GM12878 (cell line): ENCODE measurements around the gene PAFAH2. TPM values are rescaled to one million over a fixed set of nuclear protein-coding genes. Genes with fewer than 3 reads are reported as not detected.

Source experiments
- ATAC-seq: fragments of 200-7000 bp; cut with Tn5 transposase; 3 replicates; pipeline ENCODE4 v1.9.1; 2020; ENCODE audit warnings: mild to moderate bottlenecking, moderate library complexity
- BruUV-seq: library from RNA; stranded (reverse); fragments of 400-500 nt; replicated peaks from 2 replicates; lab custom pipeline; 2021; lab: Mats Ljungman, UMichigan
- CTCF ChIA-PET: fragments of 300-600 bp; sonication (Branson Sonifier 250); formaldehyde crosslinking; extraction: SDS; loops from one replicate; lab custom pipeline; 2021; ENCODE audit warnings: inconsistent platforms; lab: Yijun Ruan, JAX
- POLR2A ChIA-PET: fragments of 350-600 bp; formaldehyde crosslinking; extraction: SDS; loops from one replicate; lab custom pipeline; 2021; ENCODE audit warnings: inconsistent platforms; lab: Charles Lee
- RAD21 ChIA-PET: fragments of 300-600 bp; sonication (Branson Sonifier 250); formaldehyde crosslinking; loops from one replicate; lab custom pipeline; 2023; ENCODE audit warnings: antibody characterized with exemption; ENCODE audit not compliant: unreplicated experiment; lab: Charles Lee
- SMC1A ChIA-PET: fragments of 300-600 bp; sonication (Branson Sonifier 250); formaldehyde crosslinking; loops from one replicate; lab custom pipeline; 2023; ENCODE audit not compliant: unreplicated experiment, uncharacterized antibody; lab: Charles Lee
- DNase-seq: peaks from one replicate; pipeline ENCODE4 v3.0.0-alpha.2; 2011; ENCODE audit warnings: low read depth, low spot score
- FAIRE-seq: peaks from 3 replicates; lab custom pipeline; 2011; peaks lifted over from hg19 to GRCh38; lab: Jason Lieb, UNC
- H2AFZ ChIP-seq: 2 replicates; pipeline ENCODE4 v1.6.0; 2011; ENCODE audit warnings: low read depth, low read length, control low read depth; ENCODE audit not compliant: control insufficient read depth
- H3K27ac ChIP-seq: 2 replicates; pipeline ENCODE4 v1.5.1; 2011; ENCODE audit warnings: control low read depth; ENCODE audit not compliant: control insufficient read depth, insufficient read depth
- H3K27me3 ChIP-seq, 2 experiments: replicated peaks in 1 of 2; 2 replicates each; pipeline versions ENCODE4 v1.6.0 to v1.6.1; 2011; ENCODE audit warnings: low read length in 1 of 2; ENCODE audit not compliant: control insufficient read depth in 2 of 2, insufficient read depth in 2 of 2
- H3K36me3 ChIP-seq, 2 experiments: 2 replicates each; pipeline ENCODE4 v1.5.1; 2011; ENCODE audit warnings: low read length in 1 of 2; ENCODE audit not compliant: control insufficient read depth in 2 of 2, insufficient read depth in 2 of 2
- H3K4me1 ChIP-seq: 2 replicates; pipeline ENCODE4 v1.6.1; 2011; ENCODE audit warnings: mild to moderate bottlenecking, low read length, moderate library complexity, mixed read lengths; ENCODE audit not compliant: control insufficient read depth, insufficient read depth
- H3K4me2 ChIP-seq: 2 replicates; pipeline ENCODE4 v1.6.0; 2011; ENCODE audit warnings: control low read depth; ENCODE audit not compliant: control insufficient read depth, insufficient read depth
- H3K4me3 ChIP-seq: fragments of 200-600 bp; sonication (generic); 2 replicates; pipeline ENCODE4 v1.5.1; 2016
- H3K79me2 ChIP-seq: 2 replicates; pipeline ENCODE4 v1.6.0; 2011; ENCODE audit warnings: low read length; ENCODE audit not compliant: control insufficient read depth, insufficient read depth
- H3K9ac ChIP-seq: 2 replicates; pipeline ENCODE4 v1.8.0; 2011; ENCODE audit warnings: low read length, control low read depth, mixed read lengths; ENCODE audit not compliant: control insufficient read depth, insufficient read depth
- H3K9me3 ChIP-seq: replicated peaks from 3 replicates; pipeline ENCODE4 v1.5.1; 2011; ENCODE audit warnings: mild to moderate bottlenecking, low read length; ENCODE audit not compliant: control insufficient read depth, insufficient read depth
- H4K20me1 ChIP-seq: 2 replicates; pipeline ENCODE4 v1.6.0; 2011; ENCODE audit not compliant: control insufficient read depth, insufficient read depth
- CBFB ChIP-seq: IDR thresholded peaks from 2 replicates; pipeline ENCODE4 v1.6.1; 2016; ENCODE audit warnings: antibody characterized with exemption, low read depth
- DPF2 ChIP-seq: fragments of 450-650 bp; IDR thresholded peaks from 2 replicates; pipeline ENCODE4 v1.6.1; 2017; ENCODE audit warnings: mild to moderate bottlenecking
- GABPA ChIP-seq: IDR thresholded peaks from 2 replicates; pipeline ENCODE4 v1.6.1; 2014; ENCODE audit warnings: antibody characterized with exemption, low read depth, mild to moderate bottlenecking, inconsistent platforms
- IKZF1 ChIP-seq: fragments of 450-650 bp; conservative IDR thresholded peaks from 2 replicates; pipeline ENCODE4 v1.6.1; 2017; ENCODE audit warnings: antibody characterized with exemption, mild to moderate bottlenecking
- MTA3 ChIP-seq: IDR thresholded peaks from 2 replicates; pipeline ENCODE4 v1.6.1; 2012; ENCODE audit warnings: low read length, inconsistent platforms, borderline replicate concordance
- SMAD1 ChIP-seq: fragments of 450-650 bp; IDR thresholded peaks from 2 replicates; pipeline ENCODE4 v1.6.1; 2018; ENCODE audit warnings: mild to moderate bottlenecking, low read depth; ENCODE audit not compliant: partially characterized antibody
- SUPT20H ChIP-seq: IDR thresholded peaks from 2 replicates; pipeline ENCODE4 v1.6.1; 2011; ENCODE audit warnings: low read depth, mild to moderate bottlenecking, low read length, moderate library complexity, borderline replicate concordance; ENCODE audit not compliant: control insufficient read depth
- WGBS: methylation state at CpG from one replicate; pipeline ENCODE4 v1.1.6; 2016; ENCODE audit warnings: low lambda C conversion rate; ENCODE audit not compliant: insufficient replicate concordance, insufficient coverage; ENCODE audit errors: missing lambda C conversion rate; 5-methylcytosine and 5-hydroxymethylcytosine counted together
- in situ Hi-C: fragments of 300-500 bp; cut with MboI; formaldehyde crosslinking; loops from 9 replicates; pipeline ENCODE4 v1.14.3; 2018; ENCODE audit warnings: mixed read lengths
- intact Hi-C: fragments of 100-400 bp; cut with micrococcal nuclease; formaldehyde crosslinking; loops from one replicate; pipeline ENCODE4 v1.14.2; 2022; ENCODE audit not compliant: unreplicated experiment
- polyA plus RNA-seq, 11 experiments: library from polyadenylated mRNA; depleted of rRNA in 4 of 11; unstranded in 6 of 11; stranded (reverse) in 5 of 11; fragments of >200 nt; fragmentation: Nextera tagmentation in 4 of 11; fragmentation: Illumina TruSeq in 1 of 11; extraction: Ambion mirVana in 4 of 11; extraction: Trizol in 1 of 11; gene quantifications; 1 replicate in 1 of 11; 2 replicates in 10 of 11; pipeline versions ENCODE4 v1.2.1 to v1.2.3, GENCODE V29; 2011 to 2016; ENCODE audit warnings: inconsistent platforms in 2 of 11, missing spikeins in 2 of 11, low read depth in 1 of 11
- total RNA-seq, 4 experiments: library from RNA; depleted of rRNA in 3 of 4; stranded (reverse); fragments of >200 nt in 3 of 4; fragmentation: Illumina TruSeq in 1 of 4; extraction: Trizol in 1 of 4; gene quantifications; 2 replicates each; pipeline versions ENCODE4 v1.2.1 to v1.2.3, GENCODE V29; 2013 to 2021
- TF ChIP-seq, protein P1 (sequence below): fragments of 450-650 bp; IDR thresholded peaks from 2 replicates; pipeline ENCODE4 v1.6.1; 2018; ENCODE audit warnings: mild to moderate bottlenecking, low read depth, moderate library complexity; ENCODE audit not compliant: partially characterized antibody
- TF ChIP-seq, protein P2 (sequence below): fragments of 450-650 bp; IDR thresholded peaks from 2 replicates; pipeline ENCODE4 v1.6.1; 2016; ENCODE audit warnings: mild to moderate bottlenecking
- TF ChIP-seq, protein P3 (sequence below): IDR thresholded peaks from 2 replicates; pipeline ENCODE4 v1.6.1; 2011; ENCODE audit warnings: low read depth, mild to moderate bottlenecking, low read length, moderate library complexity, borderline replicate concordance; ENCODE audit errors: extremely low read depth
- TF ChIP-seq, protein P4 (sequence below): IDR thresholded peaks from 2 replicates; pipeline ENCODE4 v1.6.1; 2012; ENCODE audit warnings: low read depth, low read length, improper control_type of control experiment

Gene PAFAH2
- total and polyA plus RNA-seq, 10 of the 15 experiments (the other 5 are each of a cell fraction or from before 2014, with no cell fraction given): 3.0 to 9.5 (median 6.5) TPM

DNA sequence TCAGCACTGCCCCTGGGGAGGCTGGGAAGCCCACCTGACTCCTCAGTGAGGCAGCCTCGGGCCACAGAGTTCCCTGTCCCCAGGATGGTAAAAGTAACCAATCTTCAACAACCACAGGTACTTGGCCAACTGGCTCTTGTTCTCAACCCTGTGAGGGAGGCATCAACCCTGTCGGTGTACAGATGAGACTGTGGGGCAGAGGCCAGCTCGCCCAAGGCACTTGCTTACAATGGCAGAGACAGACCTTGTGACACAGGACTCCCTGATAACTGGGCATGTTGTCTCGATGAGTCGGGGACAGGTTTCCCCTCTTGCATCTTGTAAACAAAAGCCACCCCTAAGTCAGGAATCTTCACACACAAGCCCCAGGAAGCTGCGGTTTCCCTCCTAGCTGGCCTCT, 40.0 kb upstream of the PAFAH2 start:
- 37% methylated on average over 6 of the region's 6 CpGs for WGBS
- H3K9ac ChIP-seq: no peak overlapping the region
- no peaks in the 10 kb centered on the region for H3K36me3 ChIP-seq
- BruUV-seq: no TSS peak
- ChIA-PET CTCF (no interaction called here), SMC1A (interaction anchor here (1.0 kb wide), 1 partner anchor 107 kb away, joined by 3 read pairs; no protein-coding TSS in a partner anchor), POLR2A (no interaction called here), RAD21 (no interaction called here)
- H3K4me1 ChIP-seq: peaks cover 10% of the 10 kb centered on the region; the same call in 1 of the 2 replicates
- no peak overlapping the region for H3K27ac ChIP-seq
- H3K27me3 ChIP-seq: peaks cover 0 to 2% of the 10 kb centered on the region in 2 experiments
- H3K4me3 ChIP-seq: no peak overlapping the region
- no peaks in the 10 kb centered on the region for H3K9me3 ChIP-seq
- intact Hi-C loops (loop anchor here (5.0 kb wide), 2 partner anchors 69 to 109 kb away; no protein-coding TSS in a partner anchor), in situ Hi-C loops (no loop called here)
- no peak for ATAC-seq
- DNase-seq: no peak
- no peaks in the 10 kb centered on the region for H4K20me1 ChIP-seq
- no peaks in the 10 kb centered on the region for H3K79me2 ChIP-seq
- H2AFZ ChIP-seq: no peak overlapping the region
- no peak overlapping the region for H3K4me2 ChIP-seq
- TF ChIP-seq SUPT20H: no peak
- no peak for TF ChIP-seq SMAD1
- TF ChIP-seq GABPA: no peak
- FAIRE-seq: no peak

DNA sequence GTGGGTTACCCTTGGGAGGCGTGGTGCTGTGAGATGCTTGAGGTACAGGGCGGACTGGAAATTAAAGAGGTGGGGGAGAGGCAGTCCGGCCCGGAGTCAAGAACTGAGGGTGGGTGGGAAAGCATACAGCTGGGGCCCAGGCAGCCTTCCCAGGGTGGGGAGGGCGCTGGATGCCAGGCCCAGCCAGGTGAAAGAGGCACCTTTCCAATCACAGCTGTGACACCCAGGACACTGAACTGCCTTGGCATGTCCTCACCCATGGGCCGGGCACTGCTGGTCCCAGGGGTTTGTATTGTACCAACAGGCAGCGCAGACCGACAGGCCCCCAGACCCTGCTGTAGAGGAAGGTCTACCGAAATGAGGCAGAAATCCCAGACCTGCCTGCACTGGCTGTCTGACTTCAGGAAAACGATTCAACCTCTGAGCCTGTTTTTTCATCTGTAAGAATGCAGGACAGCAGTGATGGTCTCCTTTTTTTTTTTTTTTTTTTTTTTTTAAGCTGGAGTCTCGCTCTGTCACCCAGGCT, 39.0 kb upstream of the PAFAH2 start:
- POLR2A ChIA-PET: interaction anchor here (0.5 to 0.8 kb wide), 4 partner anchors 108 to 542 kb away, joined by 3 to 8 read pairs (median 5); no protein-coding TSS in a partner anchor
- intact Hi-C loops (loop anchor here (5.0 kb wide), 2 partner anchors 70 to 110 kb away; no protein-coding TSS in a partner anchor), in situ Hi-C loops (no loop called here)
- CTCF ChIA-PET: interaction anchor here (0.6 to 4.2 kb wide), 15 partner anchors 9 to 374 kb away, joined by 3 to 35 read pairs (median 4); partner anchors contain the start of genes CEP85 and ZNF593
- H3K27me3 ChIP-seq: peaks cover 0 to 2% of the 10 kb centered on the region in 2 experiments
- H3K4me1 ChIP-seq: peaks cover 10% of the 10 kb centered on the region; the same call in 1 of the 2 replicates
- H3K9ac ChIP-seq: no peak overlapping the region
- 0 out of 3 replicates have a peak, but pooled peaks cover 2% of the 10 kb centered on the region for H3K9me3 ChIP-seq
- 42% methylated on average over 7 of the region's 11 CpGs for WGBS
- H3K4me2 ChIP-seq: no peak overlapping the region
- no peak overlapping the region for H3K4me3 ChIP-seq
- no peak for FAIRE-seq
- RAD21 ChIA-PET: interaction anchor here (0.8 to 1.8 kb wide), 4 partner anchors 102 to 380 kb away, joined by 3 to 11 read pairs (median 5); no protein-coding TSS in a partner anchor
- H3K79me2 ChIP-seq: no peaks in the 10 kb centered on the region
- no peaks in the 10 kb centered on the region for H4K20me1 ChIP-seq
- no peak overlapping the region for H2AFZ ChIP-seq
- no TSS peak for BruUV-seq
- no peak for DNase-seq
- H3K27ac ChIP-seq: no peak overlapping the region
- no peaks in the 10 kb centered on the region for H3K36me3 ChIP-seq
- SMC1A ChIA-PET: interaction anchor here (0.7 to 0.8 kb wide), 2 partner anchors 108 to 243 kb away, joined by 3 to 4 read pairs; no protein-coding TSS in a partner anchor
- no peak for ATAC-seq
- TF ChIP-seq, protein P1, sequence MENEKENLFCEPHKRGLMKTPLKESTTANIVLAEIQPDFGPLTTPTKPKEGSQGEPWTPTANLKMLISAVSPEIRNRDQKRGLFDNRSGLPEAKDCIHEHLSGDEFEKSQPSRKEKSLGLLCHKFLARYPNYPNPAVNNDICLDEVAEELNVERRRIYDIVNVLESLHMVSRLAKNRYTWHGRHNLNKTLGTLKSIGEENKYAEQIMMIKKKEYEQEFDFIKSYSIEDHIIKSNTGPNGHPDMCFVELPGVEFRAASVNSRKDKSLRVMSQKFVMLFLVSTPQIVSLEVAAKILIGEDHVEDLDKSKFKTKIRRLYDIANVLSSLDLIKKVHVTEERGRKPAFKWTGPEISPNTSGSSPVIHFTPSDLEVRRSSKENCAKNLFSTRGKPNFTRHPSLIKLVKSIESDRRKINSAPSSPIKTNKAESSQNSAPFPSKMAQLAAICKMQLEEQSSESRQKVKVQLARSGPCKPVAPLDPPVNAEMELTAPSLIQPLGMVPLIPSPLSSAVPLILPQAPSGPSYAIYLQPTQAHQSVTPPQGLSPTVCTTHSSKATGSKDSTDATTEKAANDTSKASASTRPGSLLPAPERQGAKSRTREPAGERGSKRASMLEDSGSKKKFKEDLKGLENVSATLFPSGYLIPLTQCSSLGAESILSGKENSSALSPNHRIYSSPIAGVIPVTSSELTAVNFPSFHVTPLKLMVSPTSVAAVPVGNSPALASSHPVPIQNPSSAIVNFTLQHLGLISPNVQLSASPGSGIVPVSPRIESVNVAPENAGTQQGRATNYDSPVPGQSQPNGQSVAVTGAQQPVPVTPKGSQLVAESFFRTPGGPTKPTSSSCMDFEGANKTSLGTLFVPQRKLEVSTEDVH: no peak
- TF ChIP-seq CBFB: no peak
- TF ChIP-seq, protein P2, sequence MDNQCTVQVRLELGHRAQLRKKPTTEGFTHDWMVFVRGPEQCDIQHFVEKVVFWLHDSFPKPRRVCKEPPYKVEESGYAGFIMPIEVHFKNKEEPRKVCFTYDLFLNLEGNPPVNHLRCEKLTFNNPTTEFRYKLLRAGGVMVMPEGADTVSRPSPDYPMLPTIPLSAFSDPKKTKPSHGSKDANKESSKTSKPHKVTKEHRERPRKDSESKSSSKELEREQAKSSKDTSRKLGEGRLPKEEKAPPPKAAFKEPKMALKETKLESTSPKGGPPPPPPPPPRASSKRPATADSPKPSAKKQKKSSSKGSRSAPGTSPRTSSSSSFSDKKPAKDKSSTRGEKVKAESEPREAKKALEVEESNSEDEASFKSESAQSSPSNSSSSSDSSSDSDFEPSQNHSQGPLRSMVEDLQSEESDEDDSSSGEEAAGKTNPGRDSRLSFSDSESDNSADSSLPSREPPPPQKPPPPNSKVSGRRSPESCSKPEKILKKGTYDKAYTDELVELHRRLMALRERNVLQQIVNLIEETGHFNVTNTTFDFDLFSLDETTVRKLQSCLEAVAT: no peak
- no peak for TF ChIP-seq MTA3
- TF ChIP-seq DPF2: no peak
- TF ChIP-seq, protein P3, sequence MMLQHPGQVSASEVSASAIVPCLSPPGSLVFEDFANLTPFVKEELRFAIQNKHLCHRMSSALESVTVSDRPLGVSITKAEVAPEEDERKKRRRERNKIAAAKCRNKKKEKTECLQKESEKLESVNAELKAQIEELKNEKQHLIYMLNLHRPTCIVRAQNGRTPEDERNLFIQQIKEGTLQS: no peak
- TF ChIP-seq, protein P4, sequence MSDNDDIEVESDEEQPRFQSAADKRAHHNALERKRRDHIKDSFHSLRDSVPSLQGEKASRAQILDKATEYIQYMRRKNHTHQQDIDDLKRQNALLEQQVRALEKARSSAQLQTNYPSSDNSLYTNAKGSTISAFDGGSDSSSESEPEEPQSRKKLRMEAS: no peak
- TF ChIP-seq IKZF1: no peak
